Neural progenitor cell (in vitro differentiated cells): Measurements from ENCODE around the gene SLC34A1. TPM values are rescaled to one million over a fixed set of nuclear protein-coding genes. Genes with fewer than 3 reads are reported as not detected.

Experiments
- DNase-seq: peaks from one replicate; pipeline ENCODE4 v3.0.0-alpha.2; 2016; ENCODE audit warnings: low spot score
- H2AFZ ChIP-seq: fragments of 200-600 bp; sonication (generic); replicated peaks from 2 replicates; pipeline ENCODE4 v1.6.1; 2016; ENCODE audit warnings: antibody characterized with exemption
- H3F3A ChIP-seq: fragments of 200-600 bp; sonication (generic); 2 replicates; pipeline ENCODE4 v1.6.1; 2016; ENCODE audit warnings: antibody characterized with exemption, low read depth
- H3K27ac ChIP-seq: fragments of 200-600 bp; sonication (generic); 2 replicates; pipeline ENCODE4 v1.5.1; 2016; ENCODE audit warnings: mild to moderate bottlenecking
- H3K27me3 ChIP-seq: fragments of 200-600 bp; sonication (generic); 2 replicates; pipeline ENCODE4 v1.6.1; 2016; ENCODE audit warnings: mild to moderate bottlenecking, moderate library complexity
- H3K36me3 ChIP-seq: fragments of 200-600 bp; sonication (generic); 2 replicates; pipeline ENCODE4 v1.5.1; 2016
- H3K4me1 ChIP-seq: fragments of 200-600 bp; sonication (generic); 2 replicates; pipeline ENCODE4 v1.6.1; 2016; ENCODE audit warnings: mixed run types
- H3K4me2 ChIP-seq: fragments of 200-600 bp; sonication (generic); 2 replicates; pipeline ENCODE4 v1.6.1; 2016
- H3K4me3 ChIP-seq: fragments of 200-600 bp; sonication (generic); 2 replicates; pipeline ENCODE4 v1.5.1; 2016
- H3K79me2 ChIP-seq: fragments of 200-600 bp; sonication (generic); 2 replicates; pipeline ENCODE4 v1.6.1; 2016; ENCODE audit warnings: low read depth
- H3K9ac ChIP-seq: fragments of 200-600 bp; sonication (generic); 2 replicates; pipeline ENCODE4 v1.6.1; 2016
- H3K9me3 ChIP-seq: fragments of 200-600 bp; sonication (generic); 2 replicates; pipeline ENCODE4 v1.5.1; 2016; ENCODE audit warnings: low read depth
- H4K20me1 ChIP-seq: fragments of 200-600 bp; sonication (generic); 2 replicates; pipeline ENCODE4 v1.6.1; 2016; ENCODE audit warnings: low read depth
- H3K27ac Mint-ChIP-seq: 3 replicates; pipeline ENCODE4 v1.8.0; 2021; ENCODE audit warnings: mixed read lengths
- H3K27me3 Mint-ChIP-seq: 2 replicates; pipeline ENCODE4 v1.8.0; 2022; ENCODE audit warnings: low read depth, mild to moderate bottlenecking, inconsistent platforms, moderate library complexity, mixed read lengths; ENCODE audit not compliant: insufficient read depth
- H3K36me3 Mint-ChIP-seq: 3 replicates; pipeline ENCODE4 v1.8.0; 2021; ENCODE audit warnings: mixed read lengths
- H3K4me1 Mint-ChIP-seq: 3 replicates; pipeline ENCODE4 v1.8.0; 2021; ENCODE audit warnings: mixed read lengths
- H3K4me3 Mint-ChIP-seq: 3 replicates; pipeline ENCODE4 v1.8.0; 2021; ENCODE audit warnings: mild to moderate bottlenecking, moderate library complexity, mixed read lengths
- H3K9me3 Mint-ChIP-seq: 3 replicates; pipeline ENCODE4 v1.8.0; 2020; ENCODE audit warnings: mixed read lengths
- EZH2 ChIP-seq: fragments of 200-600 bp; sonication (generic); IDR thresholded peaks from 2 replicates; pipeline ENCODE4 v1.6.1; 2017; ENCODE audit warnings: antibody characterized with exemption, mild to moderate bottlenecking, moderate library complexity
- EZH2phosphoT487 ChIP-seq: fragments of 200-600 bp; sonication (generic); IDR thresholded peaks from 2 replicates; pipeline ENCODE4 v1.6.1; 2017; ENCODE audit warnings: antibody characterized with exemption
- total RNA-seq: library from RNA; depleted of rRNA; stranded (reverse); fragments of >200 nt; gene quantifications from 2 replicates; pipeline ENCODE4 v1.2.3, GENCODE V29; 2015; ENCODE audit warnings: low replicate concordance
- TF ChIP-seq, protein P1 (sequence below): fragments of 200-600 bp; sonication (generic); IDR thresholded peaks from 2 replicates; pipeline ENCODE4 v1.5.1; 2017; ENCODE audit warnings: antibody characterized with exemption, mild to moderate bottlenecking

SLC34A1 gene
- total RNA-seq, 1 donor from 2014 or later: not detected

DNA sequence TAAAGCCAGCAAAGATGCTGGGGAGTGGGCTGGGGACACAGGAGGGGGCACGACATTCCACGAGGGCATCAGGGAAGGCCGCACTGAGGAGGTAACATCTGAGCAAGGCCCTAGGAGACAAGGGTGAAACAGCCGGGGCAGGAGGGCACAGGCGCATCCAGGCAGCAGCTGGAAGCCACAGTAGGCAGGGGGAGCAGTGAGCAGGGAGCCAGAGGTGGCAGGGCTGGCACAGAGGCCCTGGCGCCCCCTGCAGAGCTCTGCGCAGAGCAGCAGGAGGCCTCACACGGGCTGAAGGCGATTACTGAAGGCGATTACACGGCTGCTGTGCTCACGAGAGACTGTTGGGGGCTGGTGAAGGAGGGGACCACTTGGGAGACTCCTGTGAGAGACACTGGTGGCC is 48.1 kb upstream of the SLC34A1 start:
- Histone ChIP-seq H3K79me2 (no peaks in the 10 kb centered on the region), H3K4me2 (no peak overlapping the region), H3K36me3 (no peaks in the 10 kb centered on the region), H2AFZ (no peak overlapping the region), H3K27me3 (no peaks in the 10 kb centered on the region), H3K9me3 (no peaks in the 10 kb centered on the region), H3K27ac (no peak overlapping the region), H3F3A (no peaks in the 10 kb centered on the region), H3K4me1 (no peaks in the 10 kb centered on the region), H3K4me3 (no peak overlapping the region), H3K9ac (no peak overlapping the region), H4K20me1 (peaks cover 5% of the 10 kb centered on the region)
- Mint-ChIP-seq H3K27ac (peak overlapping the region; percentile 57), H3K27me3 (peaks cover 4% of the 10 kb centered on the region), H3K9me3 (no peaks in the 10 kb centered on the region), H3K4me1 (no peaks in the 10 kb centered on the region), H3K36me3 (peaks cover 11% of the 10 kb centered on the region), H3K4me3 (peak overlapping the region; percentile 58)
- DNase-seq: peak; percentile 25
- TF ChIP-seq, protein P1, sequence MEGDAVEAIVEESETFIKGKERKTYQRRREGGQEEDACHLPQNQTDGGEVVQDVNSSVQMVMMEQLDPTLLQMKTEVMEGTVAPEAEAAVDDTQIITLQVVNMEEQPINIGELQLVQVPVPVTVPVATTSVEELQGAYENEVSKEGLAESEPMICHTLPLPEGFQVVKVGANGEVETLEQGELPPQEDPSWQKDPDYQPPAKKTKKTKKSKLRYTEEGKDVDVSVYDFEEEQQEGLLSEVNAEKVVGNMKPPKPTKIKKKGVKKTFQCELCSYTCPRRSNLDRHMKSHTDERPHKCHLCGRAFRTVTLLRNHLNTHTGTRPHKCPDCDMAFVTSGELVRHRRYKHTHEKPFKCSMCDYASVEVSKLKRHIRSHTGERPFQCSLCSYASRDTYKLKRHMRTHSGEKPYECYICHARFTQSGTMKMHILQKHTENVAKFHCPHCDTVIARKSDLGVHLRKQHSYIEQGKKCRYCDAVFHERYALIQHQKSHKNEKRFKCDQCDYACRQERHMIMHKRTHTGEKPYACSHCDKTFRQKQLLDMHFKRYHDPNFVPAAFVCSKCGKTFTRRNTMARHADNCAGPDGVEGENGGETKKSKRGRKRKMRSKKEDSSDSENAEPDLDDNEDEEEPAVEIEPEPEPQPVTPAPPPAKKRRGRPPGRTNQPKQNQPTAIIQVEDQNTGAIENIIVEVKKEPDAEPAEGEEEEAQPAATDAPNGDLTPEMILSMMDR: peak; percentile 9
- no peak for TF ChIP-seq EZH2phosphoT487

DNA sequence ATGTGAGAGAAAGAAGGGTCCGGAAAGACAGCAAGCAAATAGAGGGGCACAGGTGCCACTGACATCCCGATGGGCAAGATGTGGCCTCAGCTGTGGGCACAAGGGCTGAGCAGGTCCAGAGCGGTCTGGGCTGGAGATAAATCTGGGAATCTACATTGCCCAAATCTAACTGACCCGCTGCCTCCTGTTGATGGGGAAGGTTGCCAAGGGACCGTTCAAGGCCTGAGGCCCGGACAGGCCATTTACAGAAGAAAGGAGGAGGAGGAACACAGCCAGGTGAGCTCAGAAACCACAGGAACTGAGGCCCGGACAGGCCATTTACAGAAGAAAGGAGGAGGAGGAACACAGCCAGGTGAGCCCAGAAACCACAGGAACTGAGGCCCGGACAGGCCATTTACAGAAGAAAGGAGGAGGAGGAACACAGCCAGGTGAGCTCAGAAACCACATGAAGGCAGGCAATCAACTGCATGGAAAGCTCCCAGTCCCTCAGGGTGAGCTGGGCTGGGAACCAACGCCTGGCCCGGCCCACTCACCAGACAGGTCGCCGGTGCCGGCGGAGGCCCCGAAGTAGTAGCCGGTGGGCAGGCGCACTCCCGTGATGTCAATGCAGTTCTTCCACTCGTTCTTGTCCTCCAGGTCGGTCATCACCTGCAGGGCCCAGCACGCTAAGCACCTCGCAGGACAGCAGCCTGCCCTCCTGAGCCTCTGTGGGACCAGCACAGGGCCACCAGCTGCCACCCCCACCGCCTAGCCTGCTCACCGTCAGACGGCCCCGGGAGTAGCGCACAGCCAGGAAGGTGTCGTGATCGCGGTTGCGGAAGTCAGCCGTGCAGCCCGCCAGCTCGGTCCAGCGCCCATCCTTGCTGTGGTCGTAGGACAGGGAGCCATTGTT is 47.4 kb upstream of the SLC34A1 start:
- H3F3A ChIP-seq: no peaks in the 10 kb centered on the region
- H3K4me3 ChIP-seq: no peak overlapping the region
- no peaks in the 10 kb centered on the region for H3K9me3 ChIP-seq
- no peak overlapping the region for H3K4me2 ChIP-seq
- Mint-ChIP-seq H3K4me3 (peak overlapping the region; percentile 58), H3K4me1 (no peaks in the 10 kb centered on the region), H3K9me3 (no peaks in the 10 kb centered on the region), H3K27ac (no peak overlapping the region), H3K27me3 (peaks cover 4% of the 10 kb centered on the region), H3K36me3 (peaks cover 16% of the 10 kb centered on the region)
- H2AFZ ChIP-seq: no peak overlapping the region
- H3K9ac ChIP-seq: no peak overlapping the region
- H4K20me1 ChIP-seq: peaks cover 9% of the 10 kb centered on the region
- H3K36me3 ChIP-seq: no peaks in the 10 kb centered on the region
- peaks cover 3% of the 10 kb centered on the region for H3K79me2 ChIP-seq
- H3K27me3 ChIP-seq: no peaks in the 10 kb centered on the region
- no peak for DNase-seq
- no peak for TF ChIP-seq EZH2
- TF ChIP-seq, protein P1: no peak
- TF ChIP-seq EZH2phosphoT487: no peak
- H3K27ac ChIP-seq: no peak overlapping the region
- no peaks in the 10 kb centered on the region for H3K4me1 ChIP-seq

DNA sequence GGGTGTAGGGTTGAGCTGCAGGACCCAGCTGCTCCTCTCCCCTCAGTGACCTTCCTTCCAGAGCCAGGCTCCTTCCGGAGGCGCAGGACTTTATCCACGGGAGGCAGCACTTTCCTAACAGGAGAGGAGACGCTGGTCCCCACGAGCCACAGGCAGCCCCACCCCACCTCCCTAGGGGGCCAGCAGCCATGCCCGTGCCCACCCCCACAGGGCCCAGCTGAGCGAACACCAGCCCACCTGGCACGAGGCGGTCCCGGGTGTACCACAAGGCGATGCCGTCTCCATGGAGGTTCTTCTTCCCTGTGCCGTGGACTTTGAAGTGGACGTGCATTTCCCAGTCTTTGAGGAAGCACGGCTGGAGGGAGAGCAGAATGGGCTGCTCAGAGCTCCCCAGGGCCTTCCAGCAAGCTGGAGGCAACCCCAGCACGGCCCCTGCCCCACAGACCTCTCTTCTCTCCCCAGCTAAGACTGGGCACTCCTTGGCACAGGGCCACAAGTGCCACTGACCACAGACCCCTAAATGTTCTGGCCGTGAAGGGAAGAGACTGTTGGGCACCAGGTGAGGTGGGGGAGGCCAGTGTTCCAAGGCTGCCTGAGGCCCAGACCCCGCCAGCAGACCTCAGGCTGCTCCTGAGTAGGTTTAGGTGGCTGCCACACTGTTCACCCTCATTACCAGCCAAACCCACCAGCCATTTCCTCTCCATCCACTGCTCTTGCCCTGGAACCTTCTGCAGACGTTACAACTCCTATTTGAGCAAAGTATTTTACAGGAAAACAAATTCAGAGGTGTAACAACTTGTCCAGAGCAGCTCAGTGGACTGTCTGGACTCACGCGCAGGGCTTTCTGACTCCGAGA is 45.8 kb upstream of the SLC34A1 start:
- H3K27me3 Mint-ChIP-seq: peaks cover 4% of the 10 kb centered on the region
- Histone ChIP-seq H3K9ac (no peak overlapping the region), H3K27ac (no peak overlapping the region), H4K20me1 (peaks cover 14% of the 10 kb centered on the region), H3K79me2 (peaks cover 19% of the 10 kb centered on the region), H3K36me3 (no peaks in the 10 kb centered on the region), H3K4me3 (no peak overlapping the region), H3K9me3 (no peaks in the 10 kb centered on the region), H3K4me1 (no peaks in the 10 kb centered on the region), H2AFZ (no peak overlapping the region), H3F3A (no peaks in the 10 kb centered on the region), H3K4me2 (no peak overlapping the region), H3K27me3 (no peaks in the 10 kb centered on the region)
- no peak for TF ChIP-seq EZH2
- TF ChIP-seq, protein P1: no peak
- TF ChIP-seq EZH2phosphoT487: no peak
- DNase-seq: no peak
- H3K4me1 Mint-ChIP-seq: no peaks in the 10 kb centered on the region
- no peaks in the 10 kb centered on the region for H3K9me3 Mint-ChIP-seq
- H3K36me3 Mint-ChIP-seq: peaks cover 16% of the 10 kb centered on the region
- H3K27ac Mint-ChIP-seq: no peak overlapping the region
- H3K4me3 Mint-ChIP-seq: no peak overlapping the region
